Measurements from ENCODE around the gene MAEL.

The MAEL gene

DNA sequence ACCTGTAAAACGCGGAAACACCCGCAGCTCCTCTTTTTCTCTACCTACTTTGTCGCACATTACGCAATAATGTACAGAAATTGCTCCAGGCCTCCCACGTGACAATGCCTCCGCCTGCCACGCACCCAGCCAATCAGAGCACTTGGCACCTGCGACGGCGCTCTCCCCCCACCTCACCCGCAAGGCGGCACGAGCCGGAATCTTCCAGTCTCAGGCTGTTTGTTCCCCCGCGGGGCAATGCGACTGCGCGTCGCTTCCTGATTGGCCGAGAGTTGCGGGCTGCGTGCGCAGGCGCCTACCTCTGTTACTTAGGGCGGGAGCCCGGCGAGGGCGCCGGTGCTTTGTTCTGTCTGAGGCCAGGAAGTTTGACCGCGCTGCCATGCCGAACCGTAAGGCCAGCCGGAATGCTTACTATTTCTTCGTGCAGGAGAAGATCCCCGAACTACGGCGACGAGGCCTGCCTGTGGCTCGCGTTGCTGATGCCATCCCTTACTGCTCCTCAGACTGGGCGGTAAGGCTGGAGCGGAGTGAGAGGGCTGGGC is at the start of gene MAEL:
Gene MAEL, plus strand, starts transcription at position 307 of the 542 bp plus-strand sequence. Its CDS starts 73 bp downstream, at position 380.
- no peak for DNase-seq

DNA sequence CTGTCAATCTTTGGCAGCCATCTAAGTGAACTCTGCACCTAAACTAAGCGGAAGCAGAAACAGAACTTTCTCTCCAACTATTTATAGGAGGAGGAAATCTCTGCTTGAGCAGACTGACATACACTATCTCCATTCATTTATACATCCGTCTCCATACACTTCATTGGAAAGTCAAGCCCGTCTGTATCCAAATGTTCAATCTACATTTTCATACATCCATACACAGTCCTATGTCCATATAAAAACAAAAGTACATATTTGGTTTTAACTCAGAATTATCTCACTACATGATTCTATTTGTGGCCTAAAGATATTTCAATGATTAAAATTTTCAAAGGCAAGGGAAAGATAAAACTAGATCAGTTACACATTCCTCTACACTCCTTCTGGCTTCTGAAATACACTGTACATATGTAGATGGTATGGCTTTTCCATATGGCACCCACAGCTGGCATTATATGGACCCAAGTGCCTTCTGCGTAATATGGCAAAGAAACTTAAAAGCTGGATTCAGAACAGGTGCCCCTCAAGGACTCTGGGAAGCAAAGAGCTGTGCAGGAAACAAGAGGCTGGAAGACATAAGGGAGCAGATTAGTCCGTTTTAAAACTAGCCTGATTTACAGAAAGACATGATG is 49.2 kb upstream of the MAEL start:
- DNase-seq: no peak

DNA sequence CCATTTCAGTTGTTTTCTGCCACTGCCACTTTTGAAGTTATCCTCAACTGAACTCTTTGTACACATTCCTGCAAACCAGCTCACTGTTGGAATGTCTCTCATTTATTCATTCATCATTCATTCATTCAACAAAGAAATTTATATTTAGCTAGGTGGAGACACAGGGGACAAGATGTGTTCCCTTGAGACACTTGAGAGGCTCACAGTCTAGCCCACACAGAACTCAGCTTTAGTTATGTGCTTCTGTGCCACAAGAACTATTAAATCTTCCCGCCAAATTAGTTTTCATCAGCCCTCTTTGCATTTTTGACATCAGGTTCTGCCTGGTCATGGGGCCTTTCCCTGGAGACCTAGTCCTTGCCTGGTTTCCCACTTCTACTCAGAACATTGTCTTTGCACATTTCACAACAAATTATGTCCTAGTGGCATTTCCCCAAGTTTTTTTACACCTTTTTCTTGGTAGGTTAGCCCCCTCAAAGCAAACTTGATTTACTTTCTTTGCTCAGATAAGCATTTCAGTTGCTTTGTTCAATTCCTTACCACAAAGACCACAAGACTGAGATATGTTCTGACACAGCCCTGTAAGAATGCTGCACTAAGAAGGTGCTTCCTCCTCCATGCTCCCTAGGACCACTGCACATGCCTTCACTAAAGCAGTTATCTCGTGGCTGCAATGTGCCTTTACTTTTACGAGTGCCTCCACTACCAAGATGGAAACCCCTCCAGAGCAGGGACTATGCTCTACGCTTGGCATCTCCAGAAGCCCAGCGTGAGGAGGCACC is 44.7 kb upstream of the MAEL start:
- DNase-seq: no peak

DNA sequence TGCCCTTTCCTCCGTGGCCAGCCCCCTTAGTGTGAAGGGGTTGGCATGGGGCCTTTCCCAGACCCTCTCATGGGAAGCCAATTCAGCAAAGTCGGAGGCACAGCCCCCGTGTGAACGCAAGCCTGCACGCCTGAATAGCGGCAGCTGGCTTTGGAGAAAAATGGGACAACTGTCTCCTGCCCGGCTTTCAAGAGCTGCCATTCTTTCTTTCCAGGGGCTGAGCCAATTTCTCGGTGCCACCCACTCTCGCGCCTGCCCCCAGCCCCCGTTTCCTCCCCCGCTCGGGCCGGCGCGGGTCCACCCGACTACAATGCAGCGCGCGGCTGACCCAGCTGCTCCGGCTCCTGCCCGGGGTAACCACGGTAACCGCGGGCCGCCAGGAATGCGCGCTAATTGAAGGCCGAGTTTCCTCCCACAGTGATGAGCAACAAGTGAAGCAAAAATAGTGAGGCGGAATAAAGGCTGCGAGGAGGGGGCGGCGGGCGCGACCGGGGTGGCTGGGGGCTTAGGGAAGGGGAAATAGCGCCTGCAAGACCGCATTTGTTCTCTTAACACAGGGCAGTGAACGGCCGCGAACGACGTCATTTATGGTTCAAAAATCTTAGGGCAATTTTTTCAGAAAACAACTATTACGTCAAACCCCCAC is 41.6 kb upstream of the MAEL start:
- no peak for DNase-seq

DNA sequence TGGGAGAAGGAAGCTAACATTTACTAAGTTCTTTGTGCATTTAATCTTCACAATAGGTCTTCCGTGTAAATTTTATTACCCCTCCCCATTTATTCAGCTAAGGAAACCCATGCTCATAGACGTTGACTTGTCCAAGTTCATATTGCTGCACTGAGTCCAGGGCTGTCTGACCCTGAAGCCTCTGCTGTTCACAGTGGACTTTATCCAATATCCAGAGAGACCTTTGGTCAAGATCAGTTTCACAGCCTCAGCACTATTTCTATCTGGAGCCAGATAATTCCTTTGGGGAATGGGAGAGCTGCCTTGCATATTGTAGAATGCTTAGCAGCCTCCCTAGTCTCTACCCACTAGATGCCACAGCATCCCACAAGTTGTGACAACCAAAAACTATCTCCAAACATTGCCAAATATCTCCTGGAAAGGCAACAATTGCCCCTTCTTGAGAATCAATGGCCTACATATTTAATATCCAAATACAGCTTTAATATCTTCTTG is 40.2 kb upstream of the MAEL start:
- no peak for DNase-seq

DNA sequence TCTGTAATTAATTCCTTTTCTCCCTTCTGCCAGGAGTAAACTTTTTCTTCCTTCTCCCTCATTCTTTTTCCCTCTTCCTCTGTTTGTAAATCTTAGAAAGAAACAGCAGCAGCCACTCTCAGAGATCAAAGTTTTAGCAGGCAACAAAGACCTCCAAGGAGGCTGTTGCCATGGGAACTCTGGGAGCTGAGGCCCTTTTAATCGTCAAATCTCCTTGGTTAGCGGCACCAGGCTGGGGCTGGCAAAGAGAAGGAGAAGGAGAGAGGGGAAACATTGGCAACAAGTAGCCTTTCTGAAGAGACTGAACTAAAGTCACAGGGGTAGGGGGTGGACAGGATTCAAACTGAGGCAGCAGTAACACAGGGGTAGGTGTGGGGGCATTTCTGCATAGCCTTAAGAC is 38.9 kb upstream of the MAEL start:
- DNase-seq: no peak

DNA sequence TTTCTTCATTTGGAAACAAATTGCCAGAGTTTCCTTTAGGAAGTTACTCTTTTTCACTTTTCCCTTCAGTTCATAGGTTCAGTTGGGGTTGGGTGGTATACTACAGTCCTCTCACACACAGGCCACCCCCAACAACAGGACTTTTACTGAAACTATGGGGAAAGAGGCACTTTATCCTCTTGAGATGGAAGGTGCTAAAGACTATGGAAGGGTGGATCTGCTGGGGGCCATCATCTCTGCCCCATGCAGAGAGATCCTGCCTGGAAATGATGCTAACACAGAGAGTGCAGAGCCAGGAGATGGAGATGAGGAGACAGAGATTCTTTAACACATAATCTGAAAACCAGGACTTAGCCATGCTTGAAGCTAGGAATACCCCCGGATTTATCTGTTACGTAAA is 38.0 kb upstream of the MAEL start:
- no peak for DNase-seq

DNA sequence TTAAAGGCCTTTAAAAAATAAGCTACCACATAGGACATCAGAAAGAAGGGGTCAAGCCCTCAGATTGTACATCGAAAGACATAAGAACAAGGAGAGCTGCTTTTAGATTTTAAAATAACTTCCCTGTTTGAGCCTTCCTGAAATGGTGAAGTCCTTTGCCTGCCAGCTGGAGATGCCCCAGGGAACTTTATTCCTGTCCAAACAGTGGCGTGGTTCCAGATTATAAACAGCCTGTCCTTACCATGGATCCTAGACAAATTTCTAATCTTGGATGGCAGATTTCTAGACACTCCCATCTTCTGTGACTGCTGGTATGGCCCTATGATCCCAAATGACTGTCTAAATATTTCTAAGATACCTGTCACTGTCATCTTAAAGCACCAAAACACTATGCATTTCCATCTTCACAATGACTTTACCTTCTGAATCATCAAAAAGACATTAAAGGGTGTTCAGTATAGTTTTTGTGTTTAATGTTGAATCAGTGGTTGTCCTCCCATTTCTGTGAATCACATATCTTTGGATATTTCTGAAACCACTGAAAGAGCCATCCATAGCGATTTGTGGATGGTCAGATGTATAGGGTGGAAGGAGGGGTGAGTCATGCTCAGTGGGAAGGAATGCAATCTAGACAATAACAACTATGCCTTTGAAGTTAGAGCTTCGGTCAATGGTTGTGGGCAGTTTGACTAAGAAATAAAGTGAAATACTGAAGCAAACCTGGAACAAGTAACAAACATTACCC is 36.9 kb upstream of the MAEL start:
- DNase-seq: no peak

DNA sequence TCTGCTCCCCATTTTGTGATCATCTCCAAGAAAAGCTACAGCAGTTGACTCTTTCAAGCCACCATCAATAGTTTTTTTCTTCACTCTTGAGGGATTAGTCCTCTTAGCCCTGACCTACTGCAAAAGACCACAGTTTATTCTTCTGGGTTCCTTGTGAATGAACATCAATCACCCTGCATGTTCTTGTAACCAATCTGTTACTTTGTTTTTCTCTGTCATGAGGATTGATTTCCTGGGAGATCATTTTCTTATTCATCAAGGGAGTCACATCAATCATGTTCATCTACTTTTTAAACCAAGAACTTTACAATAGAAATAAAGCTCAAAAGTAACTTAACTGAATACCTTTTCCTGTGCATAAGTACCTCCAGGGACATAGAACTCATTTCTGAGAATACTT is 35.6 kb upstream of the MAEL start:
- no peak for DNase-seq

DNA sequence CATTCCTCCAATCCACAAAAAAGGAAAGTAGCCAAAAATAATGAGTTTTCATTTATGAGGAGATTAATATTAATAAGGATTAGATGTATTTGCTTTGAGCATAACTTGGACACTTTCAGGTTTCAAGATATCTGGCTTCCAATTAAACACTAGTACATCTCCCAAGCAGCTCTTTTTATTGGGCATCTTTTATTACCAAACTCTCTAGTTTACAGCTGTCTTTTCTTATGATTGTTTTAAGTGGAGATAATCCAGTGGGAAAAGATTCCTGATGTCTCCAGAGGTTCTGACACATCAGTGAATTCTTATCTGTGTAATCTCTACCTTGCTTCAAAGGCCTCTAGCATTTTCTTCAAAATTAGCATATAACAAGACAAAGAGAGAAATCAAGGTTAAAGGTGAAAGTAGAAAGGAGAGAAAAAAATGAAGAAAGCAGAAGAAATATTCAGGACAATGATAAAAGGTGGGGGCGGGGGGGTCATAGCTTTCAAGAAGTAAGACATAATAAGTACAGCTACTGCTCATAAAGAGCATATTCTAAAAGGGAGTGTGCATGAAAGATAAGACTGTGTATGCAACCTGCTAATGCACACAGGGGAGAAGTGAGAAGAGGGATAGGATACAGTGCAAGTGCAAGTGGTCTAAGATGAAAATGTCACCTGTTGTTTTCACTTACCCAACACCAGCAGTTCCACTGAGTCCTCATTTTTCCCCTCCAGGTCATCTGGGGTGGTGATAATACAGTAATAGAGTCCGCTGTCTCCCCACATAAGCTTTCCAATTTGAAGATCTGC is 32.8 kb upstream of the MAEL start:
- DNase-seq: no peak

DNA sequence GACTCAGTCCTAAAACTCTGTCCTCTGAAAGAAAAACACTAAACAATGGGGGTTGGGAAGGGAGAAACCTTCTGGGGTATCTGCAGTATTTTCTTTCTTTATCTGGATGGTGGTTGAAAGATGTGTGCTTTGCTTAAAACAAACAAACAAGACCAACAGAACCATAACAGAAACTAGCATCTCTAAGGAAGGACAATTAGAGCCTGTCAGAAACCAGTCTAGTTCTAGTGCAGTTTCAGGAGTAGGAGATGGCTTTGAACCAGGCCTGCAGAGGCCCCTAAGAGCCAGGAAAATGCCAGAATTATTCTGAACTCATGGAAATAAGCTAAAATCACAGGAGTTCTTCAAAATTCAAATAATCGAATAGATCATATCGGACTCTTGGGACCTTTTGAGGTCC is 32.2 kb upstream of the MAEL start:
- no peak for DNase-seq

DNA sequence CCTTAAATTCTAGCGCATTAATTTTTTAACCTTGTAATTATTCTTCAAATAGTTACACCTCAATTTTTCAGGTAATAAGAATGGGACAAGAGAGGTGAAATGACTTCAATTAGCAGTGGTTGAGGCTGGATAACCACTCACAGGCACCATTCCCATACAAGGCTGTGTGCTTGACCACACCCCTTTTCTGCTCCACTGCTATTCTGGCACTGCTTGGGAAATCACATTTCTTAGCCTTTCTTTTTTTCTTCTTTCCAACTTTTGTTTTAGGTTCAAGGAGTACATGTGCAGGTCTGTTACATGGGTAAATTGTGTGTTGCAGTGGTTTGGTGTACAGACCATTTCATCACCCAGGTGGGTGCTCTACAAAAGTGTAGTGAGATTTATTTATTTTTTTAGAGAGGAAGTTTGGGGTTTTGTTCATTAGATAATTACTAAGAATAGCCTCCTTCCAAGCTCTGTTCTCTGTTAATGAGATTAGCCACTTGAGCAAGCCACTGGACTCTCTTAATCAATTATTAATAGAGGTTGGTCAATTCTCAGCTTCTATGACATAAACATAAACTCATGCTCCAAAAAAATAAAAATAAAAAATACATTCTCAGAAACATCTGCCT is 28.1 kb upstream of the MAEL start:
- DNase-seq: no peak

DNA sequence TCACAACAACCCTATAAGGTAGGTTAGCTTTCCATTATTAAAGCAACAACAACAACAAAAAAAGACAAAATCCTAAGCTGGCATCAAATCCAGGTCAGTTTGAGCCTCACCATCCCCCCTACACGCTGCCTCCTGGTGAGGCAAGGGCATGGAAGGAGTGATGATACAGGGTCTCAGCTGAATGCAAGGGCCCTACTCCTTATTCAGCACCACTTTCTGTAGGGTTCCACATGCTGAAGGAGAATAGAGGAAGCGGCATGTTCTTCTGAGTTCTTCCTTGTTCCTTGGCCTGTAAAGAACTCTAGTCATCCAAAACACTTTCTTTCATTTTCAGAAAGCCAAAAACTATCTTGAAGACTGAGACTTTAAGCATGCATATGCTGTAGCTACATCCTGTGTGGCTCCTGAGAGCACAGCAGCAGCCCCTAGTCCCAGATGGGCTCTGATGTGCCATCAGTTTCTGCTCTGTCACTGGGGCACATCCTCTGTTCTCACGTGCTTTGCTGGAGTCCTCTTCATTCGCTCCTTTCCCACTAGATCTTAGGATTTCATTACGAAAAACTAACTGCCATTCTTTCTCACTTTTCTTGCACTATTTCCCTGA is 19.9 kb upstream of the MAEL start:
- peak; percentile 7 for DNase-seq

DNA sequence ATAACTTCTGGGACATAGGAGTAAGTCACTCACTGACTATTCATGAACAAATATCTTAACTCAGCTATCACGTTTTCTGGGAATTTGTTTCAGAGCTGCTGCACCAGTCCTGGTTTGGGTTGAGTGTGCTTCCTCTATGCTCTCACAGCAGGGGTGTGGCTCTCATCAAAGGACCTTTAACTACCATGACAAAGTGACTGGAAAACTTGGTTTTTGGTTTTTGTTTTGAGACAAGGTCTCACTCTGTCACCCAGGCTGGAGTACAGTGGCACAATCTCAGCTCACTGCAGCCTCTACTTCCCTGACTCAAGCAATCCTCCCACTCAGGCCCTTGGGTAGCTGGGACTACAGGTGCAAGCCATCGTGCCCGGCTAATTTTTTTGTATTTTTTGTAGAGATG is 17.8 kb upstream of the MAEL start:
- DNase-seq: no peak

DNA sequence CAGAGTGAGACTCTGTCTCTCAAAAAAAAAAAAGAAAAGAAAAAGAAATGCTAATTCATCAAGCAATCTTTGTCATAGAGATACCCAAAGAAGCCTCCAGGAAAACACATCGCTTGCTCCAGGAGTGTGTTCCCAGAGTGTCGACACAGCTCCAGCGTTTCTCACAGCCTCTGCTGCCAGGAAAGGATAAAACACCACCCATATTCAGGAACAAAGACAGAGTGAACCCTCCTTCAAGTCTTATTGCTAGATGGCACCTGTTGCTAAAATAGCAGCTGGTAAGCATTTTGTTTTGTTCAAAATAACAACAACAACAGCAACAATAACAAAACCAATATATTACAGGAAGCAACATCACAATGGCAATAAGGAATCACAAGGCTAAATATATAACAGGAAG is 16.9 kb upstream of the MAEL start:
- DNase-seq: no peak

DNA sequence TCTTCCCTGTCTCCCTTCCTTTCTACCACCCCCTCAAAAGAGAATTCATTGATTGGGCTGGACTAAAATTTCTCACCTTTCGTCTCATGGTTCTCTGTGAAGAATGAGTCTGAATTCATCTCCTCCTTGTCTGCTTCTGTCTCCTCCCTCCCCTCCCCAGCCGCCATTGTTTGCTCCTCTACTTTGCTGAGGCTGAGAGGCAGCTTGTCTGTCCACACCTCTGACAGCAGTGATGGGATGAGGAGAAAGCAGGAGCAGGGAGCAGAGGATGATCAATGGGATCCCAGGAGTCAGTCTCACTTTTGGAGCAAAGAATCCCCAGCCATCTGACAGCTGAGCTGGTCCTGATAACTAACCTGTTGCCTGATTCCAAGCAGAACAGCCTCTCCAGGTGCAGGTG is 16.3 kb upstream of the MAEL start:
- DNase-seq: no peak

DNA sequence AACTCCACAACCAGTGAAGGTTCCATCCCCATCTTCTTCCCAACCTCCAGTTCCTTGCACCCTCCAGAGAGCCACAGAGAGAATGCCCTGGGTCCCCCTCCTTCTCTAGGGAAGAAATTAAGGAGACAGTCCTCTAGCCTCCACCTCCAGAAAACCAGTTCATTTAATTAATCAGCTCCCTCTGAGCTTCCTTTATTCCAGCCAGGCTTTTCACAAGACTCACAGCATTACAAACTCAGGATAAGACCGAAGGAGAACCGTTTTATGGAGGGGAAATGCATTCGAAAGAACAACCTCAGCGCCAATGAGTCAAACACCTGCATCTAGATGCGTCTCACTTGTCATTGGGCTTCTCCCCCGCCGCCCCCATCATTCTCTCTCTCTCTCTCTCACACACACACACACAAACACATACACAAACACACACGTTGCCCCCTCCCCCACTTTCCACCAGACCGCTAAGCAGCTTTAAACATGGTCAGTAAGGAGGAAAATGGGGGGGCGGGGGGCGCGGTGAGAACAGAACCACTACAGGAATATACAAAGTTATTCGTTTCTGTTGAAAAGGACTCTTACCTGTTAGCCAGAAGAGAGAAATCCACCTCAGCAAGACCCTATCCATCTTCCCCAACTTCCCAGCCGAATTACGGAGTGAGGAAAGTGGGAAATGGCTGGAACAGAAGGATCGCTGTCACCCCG is 14.3 kb upstream of the MAEL start:
- no peak for DNase-seq

DNA sequence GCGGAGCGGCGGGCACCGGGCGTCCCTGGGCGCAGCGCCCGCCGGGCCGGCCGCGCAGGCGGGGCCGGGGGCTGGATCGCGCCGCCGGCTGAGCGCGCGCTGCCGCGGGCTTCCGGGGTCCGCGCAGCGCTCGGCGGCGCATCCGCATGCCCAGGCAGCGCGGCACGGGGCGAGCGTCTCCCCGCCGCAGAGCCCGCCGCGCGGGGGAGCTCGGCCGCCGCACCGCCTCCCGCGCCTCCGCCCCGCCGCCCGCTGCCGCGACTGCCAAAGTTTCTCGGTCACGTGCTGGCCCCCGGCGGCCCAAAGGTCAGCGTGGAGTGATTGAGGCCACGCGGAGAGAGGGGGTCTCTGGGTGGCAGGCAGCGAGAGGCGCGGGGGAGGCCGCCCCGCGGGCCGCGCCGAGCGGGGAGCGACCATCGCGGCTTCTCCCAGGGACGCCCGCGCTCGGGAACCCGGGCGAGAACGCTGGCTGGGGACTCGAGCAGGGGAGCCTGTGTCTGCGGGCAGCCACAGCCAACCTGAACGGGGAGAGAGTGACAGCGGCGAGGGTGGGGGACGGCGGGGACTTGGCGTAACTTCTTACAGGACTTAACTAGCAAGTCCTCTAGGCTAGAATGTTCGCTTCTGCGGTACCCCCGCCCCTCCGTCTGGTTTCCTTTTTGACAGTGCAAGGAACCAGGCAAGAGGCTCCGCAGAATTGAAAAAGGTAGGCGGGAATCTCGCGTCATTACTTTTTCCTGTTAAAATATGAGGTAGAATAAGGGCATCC is 13.5 kb upstream of the MAEL start, which contains the start of gene ILDR2:
Gene ILDR2, minus strand, starts transcription at position 180 of the 769 bp plus-strand sequence. CDS start 272 bp downstream, outside the sequence.
- DNase-seq: peak; percentile 44

DNA sequence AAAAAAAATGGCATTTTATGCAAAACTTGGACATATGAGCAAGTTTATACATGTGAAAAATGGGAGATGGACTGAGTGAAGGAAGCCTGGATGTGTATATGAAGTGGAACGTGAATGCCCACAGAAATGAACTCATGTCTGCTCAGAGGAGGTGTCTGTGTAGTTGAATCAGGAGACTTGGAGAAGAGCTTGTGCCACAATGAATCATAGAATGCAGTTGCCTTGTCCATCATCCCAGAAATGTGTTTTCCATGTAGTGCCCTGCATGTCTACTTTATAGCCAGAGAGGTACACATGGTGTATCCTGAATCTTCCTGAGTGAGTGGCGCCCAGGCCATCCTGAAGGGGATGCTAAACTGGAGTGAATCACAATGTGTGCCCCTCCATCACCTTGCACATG is 11.1 kb upstream of the MAEL start:
- DNase-seq: no peak

DNA sequence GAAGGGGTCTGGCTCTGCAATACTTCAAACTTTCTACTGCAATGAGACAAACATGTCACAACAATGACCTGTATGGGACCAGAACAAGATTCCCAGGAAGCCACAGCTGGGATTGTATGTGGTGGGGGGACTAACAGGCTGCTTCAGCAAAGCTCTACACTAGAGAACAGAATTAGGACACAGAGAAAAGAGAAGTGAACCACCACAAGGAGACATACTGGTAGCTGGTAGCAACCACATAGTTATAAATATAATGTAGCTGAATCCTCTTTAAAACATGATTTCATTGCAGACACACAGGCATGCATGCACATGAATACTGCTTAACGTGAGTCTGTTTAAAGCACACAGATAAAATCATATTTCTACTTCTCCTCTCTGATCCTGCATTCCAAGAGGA is 10.3 kb upstream of the MAEL start:
- no peak for DNase-seq

Data from inflammatory macrophage treated with lipopolysaccharide for 4 hours (primary cell).